ENCODE data around the gene CNTNAP5. TPM values are rescaled to one million over a fixed set of nuclear protein-coding genes. Genes with fewer than 3 reads are reported as not detected.

CNTNAP5 gene
- total RNA-seq, 4 donors from 2014 or later, result not detected

DNA sequence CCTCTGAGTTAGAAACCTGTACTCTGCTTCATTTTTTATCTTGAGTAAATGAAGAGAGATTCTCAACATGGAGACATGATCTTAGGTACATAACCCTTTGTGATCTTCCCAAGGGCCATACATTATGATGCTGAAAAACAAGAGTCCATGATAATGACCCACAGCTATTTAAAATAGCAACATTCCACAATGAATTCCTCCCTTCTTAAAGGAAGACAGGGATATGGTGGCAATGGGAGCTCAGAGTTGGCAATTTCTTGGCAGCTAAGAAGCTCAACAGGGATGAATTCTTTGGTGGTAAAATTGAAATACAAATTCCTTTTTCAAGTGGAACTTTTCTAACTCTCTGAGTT lies 638.5 kb downstream of the CNTNAP5 start:
- no peak for ATAC-seq

DNA sequence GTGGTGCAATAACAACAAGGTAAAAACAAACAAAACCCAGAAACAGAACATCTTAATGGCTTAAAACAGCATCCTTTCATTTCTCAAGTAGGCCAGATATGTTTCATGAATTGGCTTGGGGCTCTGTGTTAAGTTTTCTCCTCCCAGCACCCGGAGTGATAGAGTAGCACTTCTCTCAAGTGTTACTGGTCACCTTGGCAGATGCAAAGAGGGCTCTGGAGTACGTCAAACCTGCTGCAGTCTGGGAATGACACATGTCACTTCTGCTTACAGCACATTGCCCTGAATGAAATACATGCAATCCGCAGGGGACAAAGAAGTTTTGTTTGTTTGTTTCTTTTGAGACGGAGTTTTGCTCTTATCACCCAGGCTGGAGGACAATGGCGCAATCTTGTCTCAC lies 639.3 kb downstream of the CNTNAP5 start:
- intact Hi-C loops (cut with DNase I; ENCODE audit: low total_unique reads) (no loop called here), in situ Hi-C loops (cut with MboI; ENCODE audit: low sequenced_read_pairs in 4 of 4) (no loop called here)
- Histone ChIP-seq H3K4me1 (no peaks in the 10 kb centered on the region), H3K36me3 (no peaks in the 10 kb centered on the region), H3K27me3 (no peaks in the 10 kb centered on the region), H3K9me3 (no peaks in the 10 kb centered on the region), H3K4me3 (no peak overlapping the region), H3K27ac (no peak overlapping the region)
- no peak for DNase-seq
- TF ChIP-seq, protein P1, sequence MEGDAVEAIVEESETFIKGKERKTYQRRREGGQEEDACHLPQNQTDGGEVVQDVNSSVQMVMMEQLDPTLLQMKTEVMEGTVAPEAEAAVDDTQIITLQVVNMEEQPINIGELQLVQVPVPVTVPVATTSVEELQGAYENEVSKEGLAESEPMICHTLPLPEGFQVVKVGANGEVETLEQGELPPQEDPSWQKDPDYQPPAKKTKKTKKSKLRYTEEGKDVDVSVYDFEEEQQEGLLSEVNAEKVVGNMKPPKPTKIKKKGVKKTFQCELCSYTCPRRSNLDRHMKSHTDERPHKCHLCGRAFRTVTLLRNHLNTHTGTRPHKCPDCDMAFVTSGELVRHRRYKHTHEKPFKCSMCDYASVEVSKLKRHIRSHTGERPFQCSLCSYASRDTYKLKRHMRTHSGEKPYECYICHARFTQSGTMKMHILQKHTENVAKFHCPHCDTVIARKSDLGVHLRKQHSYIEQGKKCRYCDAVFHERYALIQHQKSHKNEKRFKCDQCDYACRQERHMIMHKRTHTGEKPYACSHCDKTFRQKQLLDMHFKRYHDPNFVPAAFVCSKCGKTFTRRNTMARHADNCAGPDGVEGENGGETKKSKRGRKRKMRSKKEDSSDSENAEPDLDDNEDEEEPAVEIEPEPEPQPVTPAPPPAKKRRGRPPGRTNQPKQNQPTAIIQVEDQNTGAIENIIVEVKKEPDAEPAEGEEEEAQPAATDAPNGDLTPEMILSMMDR (IDR thresholded peaks at IDR 0.05 in 4 of 5, conservative IDR thresholded peaks at IDR 0.05 in 1 of 5), result no peak
- TF ChIP-seq POLR2A (IDR thresholded peaks at IDR 0.05), result no peak
- ATAC-seq, result no peak

More for the DNA sequence above, 638.5 kb downstream of the CNTNAP5 start:
- no peak for DNase-seq
- Histone ChIP-seq H3K27me3 (no peaks in the 10 kb centered on the region), H3K36me3 (no peaks in the 10 kb centered on the region), H3K4me1 (no peaks in the 10 kb centered on the region), H3K9me3 (no peaks in the 10 kb centered on the region), H3K4me3 (no peak overlapping the region), H3K27ac (no peak overlapping the region)
- intact Hi-C loops (cut with DNase I; ENCODE audit: low total_unique reads), result no loop called here
- TF ChIP-seq, protein P1 (IDR thresholded peaks at IDR 0.05 in 4 of 5, conservative IDR thresholded peaks at IDR 0.05 in 1 of 5), result no peak
- TF ChIP-seq POLR2A (IDR thresholded peaks at IDR 0.05), result no peak
- in situ Hi-C loops (cut with MboI; ENCODE audit: low sequenced_read_pairs in 4 of 4), result no loop called here

DNA sequence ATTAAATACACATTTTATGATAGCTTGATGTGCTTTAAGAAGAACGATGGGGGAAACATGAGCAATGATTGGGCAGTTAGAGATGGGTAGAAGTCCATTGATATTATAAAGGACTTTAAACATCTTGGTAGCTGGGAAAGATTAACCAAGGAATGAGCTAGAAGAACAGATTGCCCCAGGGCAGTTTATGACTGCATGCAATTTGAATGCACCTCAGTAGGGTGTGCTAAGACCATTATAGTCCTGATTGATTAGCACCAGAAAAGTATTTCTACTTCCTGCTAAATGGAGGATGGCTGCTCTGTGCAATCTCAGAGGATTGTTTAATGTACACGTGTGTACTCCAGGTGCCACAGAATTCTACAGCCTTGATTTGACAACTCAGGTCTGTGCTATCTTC lies 641.9 kb downstream of the CNTNAP5 start:
- H3K27me3 ChIP-seq, result no peaks in the 10 kb centered on the region
- intact Hi-C loops (cut with DNase I; ENCODE audit: low total_unique reads), result no loop called here
- no peak overlapping the region for H3K4me3 ChIP-seq
- H3K9me3 ChIP-seq, result no peaks in the 10 kb centered on the region
- H3K27ac ChIP-seq, result no peak overlapping the region
- ATAC-seq (no peak), DNase-seq (no peak)
- in situ Hi-C loops (cut with MboI; ENCODE audit: low sequenced_read_pairs in 4 of 4), result no loop called here
- H3K4me1 ChIP-seq, result no peaks in the 10 kb centered on the region
- H3K36me3 ChIP-seq, result no peaks in the 10 kb centered on the region
- TF ChIP-seq POLR2A (IDR thresholded peaks at IDR 0.05), result no peak
- TF ChIP-seq, protein P1 (IDR thresholded peaks at IDR 0.05 in 4 of 5, conservative IDR thresholded peaks at IDR 0.05 in 1 of 5), result no peak

DNA sequence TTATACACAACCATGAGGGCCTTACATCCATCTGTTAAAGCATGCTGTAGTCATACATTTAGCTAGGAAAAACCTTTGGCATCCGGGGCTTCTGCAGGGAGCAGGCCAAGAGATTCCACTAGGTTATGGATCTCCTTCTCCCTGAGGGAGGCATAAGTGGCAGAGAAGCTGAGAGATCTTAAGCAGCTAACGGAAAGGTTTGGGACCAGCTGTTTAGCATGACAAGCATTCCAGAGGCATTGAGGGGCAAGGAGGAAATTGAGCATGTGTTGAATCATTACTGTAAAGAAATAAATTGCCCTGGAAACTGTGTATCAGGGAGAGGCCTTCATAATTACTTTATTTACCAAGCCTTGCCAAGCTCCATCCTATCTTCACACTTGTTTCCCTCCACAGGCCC lies 643.1 kb downstream of the CNTNAP5 start:
- no peak for ATAC-seq
- intact Hi-C loops (cut with DNase I; ENCODE audit: low total_unique reads), result no loop called here
- H3K9me3 ChIP-seq, result no peaks in the 10 kb centered on the region
- in situ Hi-C loops (cut with MboI; ENCODE audit: low sequenced_read_pairs in 4 of 4), result no loop called here
- no peaks in the 10 kb centered on the region for H3K27me3 ChIP-seq
- DNase-seq, result no peak
- H3K4me1 ChIP-seq, result no peaks in the 10 kb centered on the region
- H3K4me3 ChIP-seq, result no peak overlapping the region
- no peaks in the 10 kb centered on the region for H3K36me3 ChIP-seq
- TF ChIP-seq POLR2A (IDR thresholded peaks at IDR 0.05), result no peak
- TF ChIP-seq, protein P1 (IDR thresholded peaks at IDR 0.05 in 4 of 5, conservative IDR thresholded peaks at IDR 0.05 in 1 of 5), result no peak
- no peak overlapping the region for H3K27ac ChIP-seq

DNA sequence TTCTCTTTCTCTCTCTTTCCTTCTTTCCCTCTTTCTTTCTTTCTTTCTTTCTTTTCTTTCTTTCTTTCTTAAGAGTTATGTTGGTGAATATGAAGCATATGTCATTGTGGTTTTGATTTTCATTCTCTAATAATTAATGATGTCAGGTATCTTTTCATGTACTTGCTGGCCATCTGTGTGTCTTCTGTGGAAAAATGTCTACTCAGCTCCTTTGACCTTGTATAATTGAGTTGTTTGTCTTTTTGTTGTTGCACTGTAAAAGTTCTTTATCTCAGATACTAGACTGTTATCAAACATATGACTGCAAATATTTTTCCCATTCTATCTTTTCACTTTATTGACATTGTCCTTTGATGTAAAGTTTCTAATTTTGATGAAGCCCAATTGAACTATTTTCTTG lies 645.1 kb downstream of the CNTNAP5 start:
- no peak for ATAC-seq
- intact Hi-C loops (cut with DNase I; ENCODE audit: low total_unique reads) (no loop called here), in situ Hi-C loops (cut with MboI; ENCODE audit: low sequenced_read_pairs in 4 of 4) (no loop called here)
- no peak overlapping the region for H3K4me3 ChIP-seq
- no peak for DNase-seq
- no peak for TF ChIP-seq POLR2A (IDR thresholded peaks at IDR 0.05)
- H3K9me3 ChIP-seq, result no peaks in the 10 kb centered on the region
- H3K36me3 ChIP-seq, result no peaks in the 10 kb centered on the region
- no peak overlapping the region for H3K27ac ChIP-seq
- H3K27me3 ChIP-seq, result no peaks in the 10 kb centered on the region
- no peaks in the 10 kb centered on the region for H3K4me1 ChIP-seq

Measured in gastrocnemius medialis (tissue), 4 donors.